ENCODE data around the gene RPIA.
"Not testable (repeated sequence)": the region's sequence is repeated elsewhere in the genome, so short reads cannot be mapped to it uniquely, and the experiment has no call there.

Gene RPIA

DNA sequence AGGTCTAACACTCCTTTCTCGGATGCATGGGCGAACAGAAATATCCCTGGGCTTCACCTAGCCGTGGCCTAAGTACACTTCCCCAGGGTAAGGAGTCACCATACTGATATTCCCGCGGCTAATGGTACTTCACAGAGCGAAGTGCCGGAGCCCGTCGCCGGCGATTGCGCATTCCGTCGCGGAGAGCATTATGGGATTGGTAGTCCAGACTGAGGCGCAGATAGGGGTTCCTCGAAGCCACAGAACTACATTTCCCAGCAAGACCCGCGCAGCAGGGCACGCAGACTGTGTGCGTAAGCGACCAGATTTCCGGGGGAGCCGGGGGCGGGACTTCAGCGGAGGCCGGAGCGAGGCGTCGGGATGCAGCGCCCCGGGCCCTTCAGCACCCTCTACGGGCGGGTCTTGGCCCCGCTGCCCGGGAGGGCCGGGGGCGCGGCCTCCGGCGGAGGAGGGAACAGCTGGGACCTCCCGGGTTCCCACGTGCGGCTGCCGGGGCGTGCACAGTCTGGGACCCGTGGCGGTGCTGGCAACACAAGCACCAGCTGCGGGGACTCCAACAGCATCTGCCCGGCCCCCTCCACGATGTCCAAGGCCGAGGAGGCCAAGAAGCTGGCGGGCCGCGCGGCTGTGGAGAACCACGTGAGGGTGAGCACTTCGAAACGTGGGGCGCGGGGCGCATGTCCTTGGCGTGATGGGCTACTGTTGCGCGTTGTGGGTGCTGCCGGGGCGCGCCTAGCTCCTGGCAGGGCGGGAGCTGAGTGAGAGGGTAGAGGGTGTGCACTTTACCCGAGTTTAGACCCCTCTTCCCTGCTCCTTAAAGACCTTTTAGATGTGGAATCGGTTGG, at the start of gene RPIA:
TSS of gene RPIA (plus strand) at position 335 of the 845 bp plus-strand sequence. CDS start at position 361, 26 bp downstream.
- DNase-seq (ENCODE audit: low read depth in 2 of 3, low spot score in 2 of 3): peak; percentile 89 to 96 (median 94)

DNA sequence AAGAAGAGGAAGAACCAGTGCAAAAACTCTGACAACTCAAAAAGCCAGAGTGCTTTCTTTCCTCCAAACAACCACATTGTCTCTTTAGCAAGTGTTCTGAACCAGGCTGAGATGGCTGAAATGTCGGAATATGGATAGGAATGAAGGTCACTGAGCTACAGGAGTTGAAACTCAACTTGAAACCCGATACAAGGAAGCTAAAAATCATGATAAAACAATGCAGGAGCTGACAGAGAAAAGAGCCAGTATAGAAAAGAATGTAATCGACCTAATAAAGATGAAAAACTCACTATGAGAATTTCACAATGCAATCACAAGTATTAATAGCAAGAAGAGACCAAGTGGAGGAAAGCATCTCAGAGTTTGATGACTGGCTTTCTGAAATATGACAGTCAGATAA, 49.2 kb upstream of the RPIA start:
- no peak for DNase-seq (ENCODE audit: low read depth in 2 of 3, low spot score in 2 of 3)

DNA sequence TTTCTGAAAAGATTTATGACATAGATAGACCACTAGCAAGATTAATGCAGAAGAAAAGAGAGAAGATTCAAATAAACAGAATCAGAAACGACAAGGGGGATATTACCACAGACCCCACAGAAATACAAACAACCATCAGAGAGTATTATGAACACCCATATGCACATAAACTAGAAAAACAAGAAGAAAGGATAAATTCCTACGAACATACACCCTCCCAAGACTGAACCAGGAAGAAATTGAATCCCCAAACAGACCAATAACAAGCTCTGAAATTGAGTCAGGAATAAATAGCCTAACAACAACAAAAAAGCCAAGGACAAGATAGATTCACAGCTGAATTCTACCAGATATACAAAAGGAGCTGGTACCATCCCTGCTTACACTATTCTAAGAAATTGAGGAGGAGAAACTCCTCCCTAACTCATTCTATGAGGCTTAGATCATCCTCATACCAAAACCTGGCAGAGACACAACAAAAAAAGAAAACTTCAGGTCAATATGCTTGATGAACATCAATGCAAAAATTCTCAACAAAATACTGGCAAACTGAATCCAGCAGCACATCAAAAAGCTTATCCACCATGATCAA, 46.1 kb upstream of the RPIA start:
- not testable (repeated sequence) for DNase-seq (ENCODE audit: low read depth in 2 of 3, low spot score in 2 of 3)

DNA sequence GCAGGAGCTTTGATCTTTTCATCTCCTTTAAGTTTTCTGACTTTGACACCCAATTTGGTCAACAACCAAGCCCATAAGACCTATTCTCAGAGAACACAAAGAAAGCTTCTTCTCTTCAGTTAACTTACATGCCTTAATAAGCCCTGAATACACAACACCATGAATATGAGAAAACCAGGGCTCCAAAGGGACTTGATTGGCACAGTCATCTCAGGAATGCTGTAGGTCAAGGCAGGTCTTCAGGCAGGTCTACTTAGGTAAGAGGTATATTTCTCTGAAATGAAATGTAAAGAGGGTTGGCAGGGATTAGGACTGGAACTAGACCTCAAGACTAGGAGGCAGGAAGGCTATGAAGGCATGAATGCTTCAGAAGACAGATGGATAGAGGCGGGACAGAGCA, 39.8 kb upstream of the RPIA start:
- no peak for DNase-seq (ENCODE audit: low read depth in 2 of 3, low spot score in 2 of 3)

DNA sequence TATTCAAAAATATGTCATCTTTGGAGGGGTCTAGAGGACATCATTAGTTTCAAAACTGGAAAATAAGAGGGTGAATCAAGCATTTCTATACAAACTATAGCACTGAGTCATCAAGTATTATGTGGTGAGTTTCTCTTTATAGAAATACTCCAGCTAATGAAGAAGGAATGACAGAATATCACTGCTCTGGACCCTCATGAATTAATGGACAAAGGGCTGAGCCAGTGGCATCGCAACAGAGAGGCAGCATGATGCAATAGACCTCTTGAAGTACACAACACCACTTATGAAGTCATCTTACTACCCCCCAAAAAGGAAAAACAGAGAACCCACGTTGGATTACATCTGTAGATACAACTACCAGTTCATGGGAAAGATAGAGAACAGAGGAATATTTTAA, 36.8 kb upstream of the RPIA start:
- DNase-seq (ENCODE audit: low read depth in 2 of 3, low spot score in 2 of 3): no peak

DNA sequence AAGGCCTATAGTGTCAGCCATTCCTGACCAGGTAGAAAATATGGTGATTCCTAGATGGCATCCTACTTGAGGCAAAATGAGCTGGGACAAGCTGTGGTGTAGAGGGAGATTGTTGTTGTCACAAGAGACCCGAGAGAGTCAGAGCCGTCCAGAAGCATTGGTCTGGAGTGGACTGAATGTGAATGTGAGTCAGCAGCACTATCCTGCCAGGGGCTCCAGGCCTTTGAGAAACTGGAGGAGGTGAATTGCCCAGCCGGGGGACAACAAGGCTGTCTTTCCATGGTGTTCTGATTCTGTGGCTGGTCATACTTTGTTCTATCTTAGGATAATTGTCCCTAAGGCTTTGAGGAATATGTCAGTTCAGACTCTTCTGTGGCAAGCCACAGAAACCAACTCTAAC, 34.8 kb upstream of the RPIA start:
- no peak for DNase-seq (ENCODE audit: low read depth in 2 of 3, low spot score in 2 of 3)

DNA sequence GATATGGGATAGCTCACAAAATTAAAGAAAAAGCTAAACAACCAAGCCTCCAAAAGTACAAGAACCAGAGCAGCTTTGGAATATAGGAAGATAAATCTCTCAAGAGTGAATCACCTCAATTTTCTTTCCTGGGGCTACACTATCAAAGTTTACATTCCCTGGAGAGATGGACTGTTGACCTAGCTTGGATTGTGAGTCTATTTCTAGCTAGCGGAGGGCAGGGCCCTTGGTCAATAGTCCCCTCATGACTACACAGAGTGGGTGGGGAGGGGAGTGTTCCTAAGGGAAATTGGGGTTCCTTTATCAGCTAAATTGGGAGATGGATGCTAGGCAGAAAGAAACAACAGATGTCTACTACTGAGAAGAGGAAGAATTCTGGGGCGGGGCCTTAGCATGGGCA, 34.3 kb upstream of the RPIA start:
- DNase-seq (ENCODE audit: low read depth in 2 of 3, low spot score in 2 of 3): no peak

DNA sequence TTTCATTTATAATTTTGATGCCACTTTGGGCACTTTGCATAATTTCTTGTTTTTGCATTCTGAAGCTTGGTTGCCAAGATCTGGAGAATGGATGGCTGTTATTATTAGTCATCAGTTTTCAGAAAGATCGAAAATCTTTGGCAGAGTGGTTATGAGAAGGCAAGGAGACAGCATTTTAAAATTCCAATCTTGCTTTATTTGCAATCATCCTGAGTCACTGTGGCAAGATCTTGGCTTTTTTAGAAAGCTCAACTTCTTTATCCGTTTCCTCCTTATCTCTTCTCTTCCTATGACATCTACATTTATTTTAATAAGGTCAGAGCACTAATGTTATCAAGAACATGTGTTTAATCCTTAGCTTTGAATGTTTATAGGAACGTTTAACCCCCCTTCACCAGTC, 33.1 kb upstream of the RPIA start:
- DNase-seq (ENCODE audit: low read depth in 2 of 3, low spot score in 2 of 3): no peak

DNA sequence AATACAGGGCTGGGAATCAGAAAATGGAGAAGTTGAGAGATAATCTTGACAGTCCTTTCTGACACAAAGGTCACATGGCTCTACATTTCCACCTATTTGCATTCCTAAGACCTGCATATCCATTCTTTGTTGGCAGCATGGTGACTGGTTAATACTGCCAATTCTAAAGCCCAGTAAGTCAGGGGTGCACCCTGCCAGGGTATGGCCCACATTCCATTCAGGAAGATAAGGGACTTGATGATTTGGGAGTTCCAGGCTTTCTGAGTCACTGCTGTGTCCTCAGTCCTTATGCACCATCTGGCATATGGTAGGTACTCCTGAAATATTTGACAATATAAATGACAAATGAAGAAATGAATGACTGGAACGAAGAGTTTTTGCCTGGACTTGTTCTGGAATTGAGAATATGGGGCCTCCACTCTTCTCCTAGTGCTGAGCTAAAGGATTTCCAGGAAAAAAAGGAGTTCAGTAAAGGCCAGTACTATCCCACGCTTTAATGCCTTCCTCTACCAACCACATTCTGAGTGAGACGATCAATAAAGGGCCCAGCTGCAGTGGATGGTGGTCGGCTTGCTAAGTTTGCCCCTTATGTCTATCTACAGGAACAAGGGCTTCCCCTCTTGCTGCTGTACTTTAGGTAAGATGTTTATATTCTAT, 32.5 kb upstream of the RPIA start:
- no peak for DNase-seq (ENCODE audit: low read depth in 2 of 3, low spot score in 2 of 3)

DNA sequence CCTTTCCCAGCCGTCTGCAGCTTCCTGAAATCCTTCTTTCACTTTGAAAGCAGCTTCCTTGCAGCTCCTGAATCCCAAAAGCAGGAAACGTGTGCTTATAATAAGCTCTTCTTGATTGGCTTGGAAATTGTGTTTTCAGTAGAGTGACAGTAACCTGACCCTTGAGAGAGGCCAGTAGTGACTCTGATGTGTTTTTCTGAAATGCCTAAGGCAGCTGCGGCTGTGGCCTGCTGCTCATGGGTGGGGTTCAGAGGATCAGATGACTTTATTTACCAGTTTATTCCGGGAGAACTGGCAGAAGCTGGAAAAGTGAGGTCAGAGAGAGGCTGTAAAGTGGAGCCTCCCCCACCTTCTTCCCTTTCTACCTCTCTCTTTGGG, 31.9 kb upstream of the RPIA start:
- DNase-seq (ENCODE audit: low read depth in 2 of 3, low spot score in 2 of 3): no peak

DNA sequence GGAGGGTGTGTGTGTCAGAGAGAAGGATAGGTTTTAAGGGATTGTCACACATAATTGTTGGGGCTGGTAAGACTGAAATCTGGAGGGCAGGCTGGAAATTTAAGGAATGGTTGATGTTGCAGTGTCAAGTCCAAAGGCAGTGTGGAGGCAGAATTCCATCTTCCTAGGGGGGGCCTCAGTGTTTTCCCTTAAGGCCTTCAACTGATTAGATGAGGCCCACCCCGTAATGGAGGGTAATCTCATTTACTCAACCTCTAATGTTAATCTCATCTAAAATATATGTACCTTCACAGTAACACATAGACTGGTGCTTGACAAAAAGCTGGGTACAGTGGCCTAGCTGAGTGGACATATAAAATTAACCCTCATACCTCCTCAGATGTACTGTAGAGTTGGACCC, 30.9 kb upstream of the RPIA start:
- DNase-seq (ENCODE audit: low read depth in 2 of 3, low spot score in 2 of 3): no peak

DNA sequence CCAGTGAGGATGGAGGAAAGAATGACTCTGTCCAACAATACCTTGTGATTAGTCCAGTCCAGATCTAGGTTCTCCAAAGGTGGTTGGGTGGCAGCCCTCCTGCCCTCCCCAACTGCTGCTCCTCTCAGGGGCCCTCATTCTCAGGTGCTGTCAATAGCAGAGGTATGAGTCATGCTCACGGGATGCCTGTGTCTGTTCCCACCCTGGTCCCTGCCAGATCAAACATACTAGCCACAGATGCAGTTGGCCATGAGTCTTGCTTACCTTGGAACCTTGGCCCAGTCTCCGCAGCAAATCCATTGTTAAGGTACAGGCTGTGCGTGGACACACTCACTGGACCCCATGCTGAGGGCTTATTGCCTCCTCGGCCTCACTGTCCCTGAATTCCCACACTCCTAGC, 24.9 kb upstream of the RPIA start:
- no peak for DNase-seq (ENCODE audit: low read depth in 2 of 3, low spot score in 2 of 3)

DNA sequence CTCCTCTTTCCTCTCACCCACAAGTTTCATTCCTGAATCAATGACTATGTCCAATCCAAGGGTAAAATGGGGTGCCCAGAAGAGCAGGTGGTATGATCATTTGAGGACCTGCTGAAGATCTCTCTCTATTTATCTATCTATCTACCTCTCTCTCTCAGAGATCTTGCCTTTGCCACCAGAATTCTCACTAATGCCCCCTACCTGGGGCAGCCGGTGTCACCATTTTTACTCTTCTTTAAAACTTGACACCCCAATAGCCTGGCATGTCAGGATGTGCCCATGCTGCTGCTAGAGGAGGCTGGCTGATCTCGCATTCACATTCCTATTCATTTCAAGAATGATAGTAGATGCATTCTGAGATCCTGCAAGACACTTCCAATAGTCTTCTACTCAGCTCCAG, 24.3 kb upstream of the RPIA start:
- no peak for DNase-seq (ENCODE audit: low read depth in 2 of 3, low spot score in 2 of 3)

DNA sequence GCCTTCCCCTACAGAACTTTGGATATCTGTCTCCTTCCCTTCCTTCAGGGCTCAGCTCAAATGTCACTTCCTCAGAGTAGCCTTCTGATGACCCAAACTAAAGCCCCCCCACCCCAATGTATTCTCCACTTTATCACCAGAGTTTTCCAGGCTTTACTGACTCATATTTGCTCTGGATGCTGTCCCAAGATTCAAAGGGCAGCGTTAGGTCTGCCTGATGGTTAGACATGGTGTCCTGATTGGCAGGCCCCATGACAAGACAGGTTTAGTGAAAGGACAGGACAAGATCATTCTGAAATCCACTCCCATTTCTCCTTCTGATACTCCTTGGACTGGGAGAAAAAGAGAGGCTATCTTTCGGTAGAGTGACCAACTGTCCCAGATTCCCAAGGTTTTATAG, 22.6 kb upstream of the RPIA start:
- no peak for DNase-seq (ENCODE audit: low read depth in 2 of 3, low spot score in 2 of 3)

DNA sequence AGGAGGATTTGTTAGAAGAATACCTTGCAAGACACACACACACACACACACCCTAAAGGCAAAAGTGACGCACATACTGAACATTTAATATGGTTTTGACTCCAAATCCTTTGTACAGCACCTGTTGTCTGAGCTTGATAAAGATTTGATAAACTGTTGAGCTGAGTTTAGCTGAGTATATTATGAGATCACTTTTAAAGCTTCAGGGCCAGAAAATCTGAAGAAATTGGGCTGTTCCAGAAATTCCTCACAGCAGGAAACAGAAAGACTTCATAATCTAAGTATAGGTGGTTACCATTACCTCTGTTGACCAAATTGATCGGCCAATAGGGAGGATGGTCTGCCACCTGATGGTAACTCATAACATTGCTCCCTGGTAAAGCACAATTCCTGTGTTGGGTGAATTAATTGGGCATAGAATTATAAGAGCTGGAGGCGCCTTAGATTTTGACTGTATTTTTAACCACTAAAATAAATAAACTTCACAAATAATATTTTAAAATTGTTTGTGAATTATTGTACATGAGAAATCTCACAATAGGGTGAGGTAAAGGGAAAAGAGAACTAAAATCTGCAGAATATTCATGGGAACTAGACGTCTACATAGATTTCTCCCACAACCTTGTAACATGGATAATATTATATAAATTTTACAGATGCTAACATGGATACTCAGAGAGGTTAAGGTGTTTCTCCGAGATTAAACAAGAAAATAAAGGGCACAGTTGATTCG, 21.8 kb upstream of the RPIA start:
- no peak for DNase-seq (ENCODE audit: low read depth in 2 of 3, low spot score in 2 of 3)

DNA sequence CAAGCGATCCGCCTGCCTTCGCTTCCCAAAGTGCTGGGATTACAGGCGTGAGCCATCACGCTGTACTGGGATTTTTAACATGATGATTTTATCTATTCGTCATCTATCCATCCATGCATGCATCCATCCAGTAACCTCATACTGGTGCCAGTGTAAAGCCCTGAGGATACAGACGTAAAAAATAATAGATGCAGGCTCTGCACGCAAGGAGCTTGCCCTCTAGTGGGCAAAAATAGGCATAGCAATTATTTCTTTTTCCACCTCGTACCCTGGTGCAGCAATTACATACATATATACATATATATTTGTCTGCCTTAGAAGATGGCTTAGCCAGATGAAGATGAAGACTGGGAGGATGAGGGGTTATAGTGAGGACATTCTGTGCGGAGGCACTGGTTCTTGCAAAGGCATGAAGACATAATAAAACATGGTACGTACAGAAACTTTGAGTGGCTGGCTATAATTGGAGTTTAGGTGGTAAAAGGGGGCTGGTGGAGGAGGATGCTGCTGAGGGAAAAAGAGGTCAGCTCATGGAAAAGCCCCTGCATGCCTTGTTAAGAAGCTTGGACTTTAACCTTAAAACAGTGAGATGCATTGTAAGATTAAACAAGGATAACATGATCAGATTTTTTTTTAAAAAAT, 19.6 kb upstream of the RPIA start:
- no peak for DNase-seq (ENCODE audit: low read depth in 2 of 3, low spot score in 2 of 3)

DNA sequence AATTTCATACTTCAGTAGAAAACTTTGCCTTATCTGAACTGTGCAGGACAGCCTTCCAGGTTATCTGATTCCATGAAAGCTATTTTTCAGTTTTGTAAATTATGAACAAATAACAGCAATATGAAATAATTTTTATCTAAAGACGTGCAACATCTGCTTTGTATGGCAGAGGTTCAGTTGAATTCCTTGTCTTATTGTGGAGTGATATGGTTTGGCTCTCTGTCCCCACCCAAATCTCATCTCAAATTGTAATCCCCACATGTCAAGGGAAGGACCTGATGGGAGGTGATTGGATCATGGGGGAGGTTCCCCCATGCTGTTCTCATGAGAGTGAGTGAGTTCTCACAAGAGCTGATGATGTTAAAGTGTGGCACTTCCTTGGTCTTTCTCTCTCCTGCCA, 18.1 kb upstream of the RPIA start:
- DNase-seq (ENCODE audit: low read depth in 2 of 3, low spot score in 2 of 3): no peak

DNA sequence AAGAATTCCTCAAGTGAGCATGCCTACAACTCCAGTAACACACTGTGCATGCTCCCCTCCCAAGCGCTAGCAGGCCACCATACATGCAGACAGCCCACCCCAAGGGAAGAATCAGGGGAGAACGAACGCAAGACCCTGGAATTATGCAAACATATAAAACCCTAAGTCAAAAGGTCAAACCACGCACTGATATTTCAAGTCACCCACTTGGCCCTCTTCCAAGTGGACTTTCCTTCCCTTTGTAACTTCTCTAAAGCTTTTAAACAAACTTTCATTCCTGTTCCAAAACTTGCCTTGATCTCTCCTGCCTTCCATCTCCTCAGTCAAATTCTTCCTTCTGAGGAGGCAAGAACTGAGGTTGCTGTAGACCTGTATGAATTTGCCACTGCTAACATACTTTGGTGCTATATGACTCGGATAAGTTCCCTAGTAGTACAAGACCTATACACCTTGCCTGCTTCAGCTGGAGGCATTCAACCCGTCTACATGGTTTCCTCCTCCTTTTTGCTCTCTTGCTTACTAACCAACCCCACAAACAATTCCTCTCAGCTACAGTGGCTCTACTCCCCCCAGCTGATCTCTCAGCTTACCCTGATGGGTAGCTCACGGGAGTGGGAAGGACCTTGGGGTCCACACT, 11.1 kb upstream of the RPIA start:
- DNase-seq (ENCODE audit: low read depth in 2 of 3, low spot score in 2 of 3): no peak

DNA sequence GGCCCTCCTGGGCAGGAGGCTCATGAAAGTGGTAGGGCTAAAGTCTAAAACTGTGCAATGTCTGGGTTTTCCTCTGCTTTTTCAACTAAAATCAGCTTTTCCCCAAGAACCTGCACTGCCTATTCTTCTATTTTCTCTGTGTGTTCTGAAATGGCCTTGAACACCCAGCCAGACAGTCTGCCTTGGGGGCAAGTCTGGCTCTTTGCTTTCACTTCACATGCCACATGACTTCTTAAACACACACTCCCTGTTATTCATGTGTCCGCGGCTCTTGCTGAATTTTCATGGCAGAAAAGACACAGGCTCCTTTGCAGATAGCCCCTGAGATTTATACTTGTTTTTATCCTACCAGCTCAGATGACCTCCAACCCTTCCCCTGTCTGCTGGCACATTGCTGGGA, 10.6 kb upstream of the RPIA start:
- no peak for DNase-seq (ENCODE audit: low read depth in 2 of 3, low spot score in 2 of 3)

DNA sequence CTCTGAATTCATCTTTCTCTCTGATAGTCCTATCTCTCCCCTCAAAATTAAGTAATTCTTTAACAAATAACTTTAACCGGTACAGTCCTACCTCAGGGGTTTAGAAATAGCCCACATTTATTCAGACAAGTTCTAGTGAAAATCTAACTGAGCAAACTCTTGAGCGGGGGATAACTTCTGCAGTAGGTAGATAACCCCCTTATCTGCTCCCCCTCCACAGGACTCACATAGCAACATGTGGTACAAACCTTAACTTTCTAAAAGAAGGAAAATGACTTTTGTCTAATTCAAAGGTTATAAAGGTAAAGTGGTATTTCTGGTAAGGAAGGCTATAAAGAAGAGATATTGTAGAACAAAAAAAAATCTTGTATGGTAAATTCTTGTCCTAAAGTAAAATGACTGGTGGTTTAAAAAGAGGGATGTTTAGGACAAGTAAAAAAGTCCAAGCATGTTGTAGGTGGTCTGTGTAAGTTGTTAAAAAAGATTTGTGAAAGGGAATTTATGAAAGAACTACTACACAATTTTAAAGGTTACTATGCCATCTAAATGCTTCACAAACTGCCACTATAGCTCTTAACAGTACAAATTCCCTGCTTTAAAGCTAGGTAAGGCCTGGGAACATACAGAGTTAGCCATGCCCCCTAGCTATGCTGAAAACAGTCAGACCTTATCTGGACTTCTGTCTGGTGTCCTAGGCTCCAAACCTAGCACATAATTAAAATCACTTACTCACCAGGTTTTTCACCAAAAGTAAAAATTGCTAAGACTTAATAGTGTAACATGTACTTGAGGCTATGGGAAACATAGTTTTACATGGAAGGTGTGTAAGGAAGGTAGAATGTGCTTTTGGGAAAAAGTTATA, 8.1 kb upstream of the RPIA start:
- no peak for DNase-seq (ENCODE audit: low read depth in 2 of 3, low spot score in 2 of 3)

Measured in activated CD8-positive, alpha-beta memory T cell treated with anti-CD3 and anti-CD28 coated beads for 48 hours (primary cell).